ENCODE measurements around the gene RUVBL1.

GRCh38 chr3:128036119-128036518 lies 87.5 kb downstream of the RUVBL1 start:
- TF ChIP-seq CTCF (IDR thresholded peaks at IDR 0.05) (no peak), POLR2A (IDR thresholded peaks at IDR 0.05) (no peak)

Data from uterus (tissue), 2 donors.